HL-60/S4 treated with retinoic acid at 250 ng/mL for 4 days and 3 days (cell line): ENCODE data around the gene MICALL2.
"Not testable (repeated sequence)": the region's sequence is repeated elsewhere in the genome, so short reads cannot be mapped to it uniquely, and the experiment has no call there.

ENCODE experiments used
- in situ Hi-C: fragments of 300-500 bp; cut with MboI; formaldehyde crosslinking; loops from 2 replicates; pipeline ENCODE4 v1.7.0; 2022; ENCODE audit warnings: low sequenced_read_pairs

Gene MICALL2

DNA sequence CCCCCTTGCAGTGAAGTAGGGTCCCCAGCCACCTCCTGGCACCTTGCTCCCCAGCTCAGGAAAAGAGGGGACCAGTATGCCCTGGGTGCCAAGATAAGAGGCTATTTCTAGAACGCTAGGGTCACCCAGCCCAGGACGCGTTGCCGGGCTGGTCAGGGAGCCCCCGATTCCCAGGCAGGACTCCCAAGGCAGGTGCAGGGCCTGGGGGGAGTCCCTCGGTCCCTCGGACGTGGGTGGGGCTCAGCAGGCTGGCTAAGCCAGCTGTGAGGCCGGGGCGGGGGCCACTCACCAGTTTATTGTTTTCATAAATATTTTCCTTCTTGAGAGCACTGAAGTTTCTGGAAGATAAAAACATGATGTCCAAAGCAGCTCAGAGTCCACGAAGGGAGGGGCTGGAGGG lies 9.3 kb downstream of the MICALL2 start:
- in situ Hi-C loops = no loop called here

DNA sequence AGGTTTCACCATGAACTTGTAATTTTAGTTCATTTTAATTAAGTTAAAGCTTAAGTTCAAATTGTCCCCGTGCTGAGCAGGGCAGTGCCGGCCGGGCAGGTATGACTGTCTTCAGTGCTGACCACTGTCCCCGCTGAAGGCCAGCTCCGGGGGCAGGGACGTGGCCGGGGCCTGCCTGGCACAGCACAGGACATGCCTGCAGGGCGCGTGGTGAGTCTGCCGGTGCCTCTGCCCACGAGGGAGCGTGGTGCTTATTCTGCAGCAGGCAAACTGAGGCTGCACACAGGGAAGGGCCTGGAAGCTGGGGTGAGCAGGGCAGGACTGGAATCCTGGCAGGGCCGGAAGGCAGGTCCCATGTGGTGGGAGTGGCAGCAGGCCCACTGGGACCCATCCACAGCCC lies 9.8 kb downstream of the MICALL2 start:
- in situ Hi-C loops = no loop called here

DNA sequence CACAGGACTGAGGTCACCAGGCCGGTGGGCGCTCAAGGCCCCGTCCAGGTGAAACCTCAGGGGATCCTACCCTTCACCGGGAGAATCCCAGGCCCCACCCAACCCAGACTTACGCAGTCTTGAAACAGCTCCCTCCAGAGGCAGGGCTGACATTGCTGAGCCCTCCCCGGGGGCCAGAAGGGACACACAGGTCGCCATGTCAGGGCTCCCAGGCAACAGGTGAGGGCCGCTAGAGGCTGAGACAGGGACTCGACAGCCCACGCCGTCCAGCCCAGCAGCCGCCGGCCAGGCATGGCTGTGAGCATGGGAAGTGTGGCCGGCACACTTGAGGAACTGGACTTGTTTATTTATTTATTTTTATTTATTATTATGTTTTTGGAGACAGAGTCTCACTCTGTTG lies 10.3 kb downstream of the MICALL2 start:
- in situ Hi-C loops = no loop called here

DNA sequence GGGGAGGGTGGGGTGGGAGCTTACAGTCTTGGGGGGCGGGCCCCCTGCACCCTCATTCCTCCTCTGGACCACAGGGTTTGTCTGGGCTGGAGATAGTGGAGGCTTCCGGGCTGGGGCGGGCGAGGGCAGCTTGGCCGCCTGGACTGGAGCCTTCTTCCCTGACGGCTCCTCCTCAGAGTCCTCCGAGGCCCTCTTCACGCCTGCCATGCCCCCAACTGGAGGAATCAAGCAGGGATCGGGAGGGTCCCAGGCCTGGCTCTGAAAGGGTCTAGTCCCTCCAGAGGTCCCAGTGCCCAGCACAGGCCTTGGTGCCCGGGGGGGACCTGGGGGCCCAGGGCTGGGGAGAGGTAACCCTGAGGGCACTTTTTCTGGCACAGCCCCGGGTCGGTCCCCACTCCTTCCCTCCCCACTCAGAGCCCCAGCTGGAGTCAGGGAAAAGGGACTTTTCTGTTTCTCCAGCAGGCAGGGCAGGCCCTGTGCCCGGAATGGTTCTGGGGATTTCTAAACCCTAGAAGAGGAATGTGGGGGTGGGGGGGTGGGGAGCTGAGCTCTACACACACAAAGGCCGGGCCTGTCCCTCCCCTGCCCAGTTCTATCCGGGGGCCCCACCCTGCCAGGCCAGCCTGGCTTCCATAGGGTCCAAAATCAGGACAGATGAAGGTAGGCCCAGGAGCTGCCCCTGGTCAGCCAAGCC lies 11.6 kb downstream of the MICALL2 start:
- in situ Hi-C loops = no loop called here

DNA sequence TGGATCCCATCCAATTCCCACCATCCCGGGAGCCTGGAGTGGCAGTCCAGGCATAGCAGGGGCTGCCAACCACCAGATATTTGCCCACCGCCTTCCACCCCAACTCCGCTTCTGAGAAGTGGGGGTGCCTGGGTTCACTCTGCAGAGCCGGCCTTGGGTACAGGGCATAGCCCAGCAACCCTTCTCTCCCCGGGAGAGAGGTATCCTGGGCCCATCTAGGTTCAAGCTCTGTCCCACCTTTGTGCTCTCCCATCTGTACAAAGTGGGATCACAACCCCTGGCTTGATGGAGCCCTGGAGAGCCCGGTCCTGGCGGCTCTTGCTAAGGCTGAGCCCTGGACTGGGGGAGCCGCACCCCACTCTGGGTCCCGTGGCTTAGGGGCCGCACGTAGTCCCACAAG lies 12.2 kb downstream of the MICALL2 start:
- in situ Hi-C loops = no loop called here

DNA sequence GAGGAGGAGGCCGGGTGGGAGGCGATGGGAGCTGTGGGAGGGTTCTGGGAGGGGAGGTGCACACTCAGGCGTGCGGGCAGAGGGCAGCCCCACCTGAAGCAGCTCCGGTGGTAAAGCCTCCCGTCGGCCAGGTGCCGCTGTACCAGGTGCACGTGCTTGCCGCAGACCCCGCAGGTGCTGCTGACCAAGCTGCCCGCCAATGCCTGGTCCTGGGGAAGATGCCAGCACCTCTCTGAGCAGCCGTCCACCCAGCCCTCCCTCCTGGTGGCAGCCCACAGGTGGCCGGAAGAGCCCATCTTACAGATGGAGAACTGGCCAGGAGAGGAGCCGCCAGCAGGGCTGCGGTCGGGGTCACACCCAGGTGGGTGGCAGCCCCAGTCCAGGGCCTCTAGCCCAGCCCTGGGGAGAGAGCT lies 12.6 kb downstream of the MICALL2 start:
- in situ Hi-C loops = no loop called here

DNA sequence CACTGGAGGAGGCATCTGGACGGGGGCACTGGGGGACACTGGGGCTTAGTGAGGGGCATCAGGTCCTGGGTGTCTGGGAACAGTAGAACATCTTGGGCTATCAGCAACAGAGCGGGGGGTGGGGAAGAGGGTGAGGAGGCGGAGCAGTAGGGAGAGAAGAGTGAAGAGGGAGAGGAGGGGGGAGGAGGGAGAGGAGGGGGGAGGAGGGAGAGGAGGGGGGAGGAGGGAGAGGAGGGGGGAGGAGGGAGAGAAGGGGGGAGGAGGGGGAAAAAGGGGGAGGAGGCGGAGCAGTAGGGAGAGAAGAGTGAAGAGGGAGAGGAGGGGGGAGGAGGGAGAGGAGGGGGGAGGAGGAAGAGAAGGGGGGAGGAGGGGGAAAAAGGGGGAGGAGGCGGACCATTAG lies 13.2 kb downstream of the MICALL2 start:
- in situ Hi-C loops = not testable (repeated sequence)

DNA sequence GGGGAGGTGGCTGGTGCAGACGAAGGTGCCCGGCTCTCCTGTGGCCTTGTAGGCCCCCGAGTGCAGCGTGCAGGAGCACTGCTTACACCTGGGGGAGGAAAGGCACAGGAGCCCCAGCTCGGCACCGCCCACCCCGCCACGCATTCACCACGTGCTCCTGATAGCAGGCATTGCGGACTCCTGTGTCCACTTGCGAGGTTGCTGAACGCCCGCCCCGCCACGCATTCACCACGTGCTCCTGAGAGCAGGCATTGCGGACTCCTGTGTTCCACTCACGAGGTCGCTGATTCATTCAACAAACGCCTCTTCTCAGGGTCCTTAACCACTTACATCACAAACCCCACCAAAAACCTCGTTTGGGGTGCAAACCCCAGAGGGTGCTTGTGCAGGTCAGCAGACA lies 13.9 kb downstream of the MICALL2 start:
- in situ Hi-C loops = no loop called here

DNA sequence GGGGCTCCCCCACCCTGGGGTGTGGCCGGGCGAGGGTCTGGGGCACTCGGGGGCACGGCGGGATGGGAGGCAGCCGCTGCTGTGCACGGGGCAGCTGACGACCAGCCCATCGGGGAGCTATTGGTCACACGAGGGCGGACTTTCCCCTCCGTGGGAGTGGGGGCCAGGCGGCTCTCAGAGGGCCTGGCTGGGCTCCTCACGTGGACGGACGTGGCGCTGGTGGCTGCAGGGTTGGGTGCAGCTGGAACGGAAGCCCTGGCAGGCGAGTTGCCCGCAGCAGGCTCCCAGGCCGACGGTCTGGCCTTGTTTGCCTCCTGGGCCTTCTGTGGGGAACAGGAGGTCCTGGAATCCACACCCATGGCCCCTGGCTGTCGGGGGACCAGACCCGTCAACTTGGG lies 14.3 kb downstream of the MICALL2 start:
- in situ Hi-C loops = no loop called here

DNA sequence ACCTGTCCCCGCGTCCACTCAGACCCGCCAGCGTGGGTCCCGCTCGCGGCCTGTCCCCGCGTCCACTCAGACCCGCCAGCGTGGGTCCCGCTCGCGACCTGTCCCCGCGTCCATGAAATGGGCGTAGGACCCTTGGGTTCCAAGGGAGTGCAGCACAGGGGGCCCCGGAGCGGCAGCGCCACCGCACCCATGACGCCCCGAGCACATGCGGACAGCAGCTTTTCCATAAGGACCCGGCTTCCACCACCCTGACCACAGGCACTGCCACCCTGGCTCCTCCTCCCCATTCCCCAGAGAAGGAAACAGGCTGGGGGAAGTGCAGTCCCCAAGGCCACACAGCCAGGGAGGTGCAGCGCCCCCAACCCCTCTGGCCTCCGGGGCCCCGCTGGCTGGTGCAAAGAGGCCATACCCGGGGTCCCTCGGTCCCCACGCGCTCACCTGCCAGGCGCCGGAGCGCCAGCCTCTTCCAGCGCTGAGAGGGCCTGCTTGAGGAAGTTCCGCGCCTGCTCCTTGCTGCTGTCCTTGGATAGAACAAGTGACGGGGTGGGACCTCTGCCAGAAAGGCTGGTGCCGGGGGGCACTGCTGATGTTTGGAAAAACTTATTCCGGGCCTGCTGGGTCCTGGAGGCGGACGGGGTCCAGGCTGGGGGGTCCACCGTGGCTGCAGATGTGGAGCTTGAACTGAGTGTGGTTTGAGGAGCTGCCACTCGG lies 14.9 kb downstream of the MICALL2 start:
- in situ Hi-C loops = no loop called here

DNA sequence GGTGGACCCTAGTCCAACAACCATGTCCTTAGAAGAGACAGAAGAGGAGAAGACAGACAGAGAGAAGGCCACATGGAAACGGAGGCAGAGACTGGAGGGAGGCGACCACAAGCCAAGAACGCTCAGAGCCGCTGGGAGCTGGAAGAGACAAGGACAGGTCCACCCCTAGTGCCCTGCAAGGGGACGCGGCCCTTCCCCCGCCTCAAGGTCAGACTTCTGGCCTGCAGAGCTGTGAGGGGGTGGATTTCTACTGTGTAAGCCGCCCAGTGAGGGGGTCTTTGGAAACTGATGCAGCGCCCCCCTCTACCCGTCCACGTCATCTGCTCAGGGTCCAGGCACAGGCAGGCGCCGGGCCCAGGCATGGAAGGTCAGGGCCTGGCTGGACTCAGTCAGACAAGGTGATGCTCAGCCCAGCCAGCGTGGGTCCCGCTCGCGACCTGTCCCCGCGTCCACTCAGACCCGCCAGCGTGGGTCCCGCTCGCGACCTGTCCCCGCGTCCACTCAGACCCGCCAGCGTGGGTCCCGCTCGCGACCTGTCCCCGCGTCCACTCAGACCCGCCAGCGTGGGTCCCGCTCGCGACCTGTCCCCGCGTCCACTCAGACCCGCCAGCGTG lies 15.6 kb downstream of the MICALL2 start:
- in situ Hi-C loops = not testable (repeated sequence)

DNA sequence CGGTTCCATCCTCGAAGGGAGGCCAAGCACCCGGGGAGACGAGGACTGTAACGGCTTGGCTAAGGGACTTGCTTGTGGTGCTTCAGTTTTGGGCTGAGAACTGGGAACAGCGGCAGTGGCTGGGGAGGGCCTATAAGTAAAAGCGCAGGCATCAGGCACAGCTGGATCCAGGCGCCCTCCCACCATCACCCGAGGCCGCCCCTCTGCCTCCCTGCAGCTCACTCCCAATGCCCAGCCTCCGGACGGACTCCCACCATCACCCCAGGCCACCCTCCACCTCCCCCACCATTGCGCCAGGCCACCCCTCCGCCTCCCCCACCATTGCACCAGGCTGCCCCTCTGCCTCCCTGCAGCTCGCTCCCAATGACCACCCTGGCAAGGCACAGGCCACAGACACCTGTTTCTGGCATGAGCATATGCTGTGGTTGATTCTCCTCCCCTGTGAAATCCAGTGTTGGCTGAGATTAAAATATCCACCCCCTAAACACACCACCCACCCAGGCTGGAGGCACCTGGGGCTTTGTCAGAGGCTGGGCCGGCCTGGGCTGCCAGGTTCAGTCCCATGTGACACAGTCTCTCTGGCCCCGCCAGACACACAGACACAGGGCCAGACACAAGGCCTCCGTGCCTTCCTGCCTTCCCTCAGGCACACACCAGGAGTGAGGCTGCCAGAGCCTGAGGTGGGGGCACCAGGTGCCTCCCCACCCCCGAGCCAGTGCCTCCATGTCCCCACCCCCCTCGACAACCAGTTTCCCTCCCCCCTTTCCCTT lies 16.7 kb downstream of the MICALL2 start:
- in situ Hi-C loops = no loop called here

DNA sequence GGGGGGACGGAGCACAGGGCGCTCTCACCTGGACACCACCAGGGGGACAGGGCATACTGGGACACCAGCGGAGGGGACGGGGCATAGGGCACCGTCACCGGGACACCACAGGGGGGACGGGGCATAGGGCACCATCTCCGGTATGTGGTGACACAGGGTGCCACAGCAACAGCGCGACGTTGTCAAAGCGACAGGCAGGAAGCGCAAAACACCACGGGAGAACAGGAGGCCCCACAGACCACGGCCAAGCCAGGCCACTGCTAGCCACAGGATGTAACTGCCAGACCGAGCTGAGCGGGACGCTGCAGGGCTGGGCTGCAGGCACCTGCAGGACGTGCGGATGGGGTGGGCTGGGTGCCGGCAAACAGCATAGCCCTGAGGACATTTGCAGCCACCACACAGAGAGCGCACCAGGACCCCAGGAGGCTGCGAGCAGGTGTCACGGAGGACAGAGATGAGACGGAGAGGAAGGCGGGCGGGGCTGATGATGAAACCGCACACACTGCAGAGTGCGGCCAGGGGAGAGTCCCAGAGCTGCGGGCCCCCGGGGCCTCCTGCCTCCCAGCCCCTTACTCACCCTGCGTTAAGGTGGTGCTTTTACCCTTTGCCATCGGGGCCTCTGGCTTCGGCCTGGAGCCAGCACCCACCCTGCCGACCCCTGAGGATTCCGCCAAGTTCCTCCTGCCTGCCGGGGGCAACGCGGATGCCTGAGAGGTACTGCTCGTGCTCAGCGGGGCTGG lies 17.5 kb downstream of the MICALL2 start:
- in situ Hi-C loops = no loop called here

DNA sequence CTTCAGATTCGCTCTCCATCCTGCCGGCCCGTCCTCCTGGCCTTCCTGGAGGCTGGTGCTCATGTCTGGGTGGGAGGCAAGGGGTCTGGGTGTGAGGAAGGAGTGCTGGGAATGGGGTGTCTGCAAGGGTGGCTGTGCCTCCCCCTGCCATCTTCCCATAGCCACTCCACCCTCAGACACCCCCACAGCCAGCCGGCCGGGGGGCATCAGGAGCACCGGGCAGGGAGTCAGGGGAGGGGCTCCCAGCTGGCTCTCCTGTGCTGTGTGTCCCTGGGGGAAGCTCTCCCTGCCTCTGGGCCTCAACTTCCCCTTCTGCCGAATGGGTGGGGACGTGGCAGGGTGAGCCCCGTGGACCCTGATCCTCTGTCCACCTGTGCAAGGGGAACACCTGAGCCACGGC lies 18.6 kb downstream of the MICALL2 start:
- in situ Hi-C loops = no loop called here

DNA sequence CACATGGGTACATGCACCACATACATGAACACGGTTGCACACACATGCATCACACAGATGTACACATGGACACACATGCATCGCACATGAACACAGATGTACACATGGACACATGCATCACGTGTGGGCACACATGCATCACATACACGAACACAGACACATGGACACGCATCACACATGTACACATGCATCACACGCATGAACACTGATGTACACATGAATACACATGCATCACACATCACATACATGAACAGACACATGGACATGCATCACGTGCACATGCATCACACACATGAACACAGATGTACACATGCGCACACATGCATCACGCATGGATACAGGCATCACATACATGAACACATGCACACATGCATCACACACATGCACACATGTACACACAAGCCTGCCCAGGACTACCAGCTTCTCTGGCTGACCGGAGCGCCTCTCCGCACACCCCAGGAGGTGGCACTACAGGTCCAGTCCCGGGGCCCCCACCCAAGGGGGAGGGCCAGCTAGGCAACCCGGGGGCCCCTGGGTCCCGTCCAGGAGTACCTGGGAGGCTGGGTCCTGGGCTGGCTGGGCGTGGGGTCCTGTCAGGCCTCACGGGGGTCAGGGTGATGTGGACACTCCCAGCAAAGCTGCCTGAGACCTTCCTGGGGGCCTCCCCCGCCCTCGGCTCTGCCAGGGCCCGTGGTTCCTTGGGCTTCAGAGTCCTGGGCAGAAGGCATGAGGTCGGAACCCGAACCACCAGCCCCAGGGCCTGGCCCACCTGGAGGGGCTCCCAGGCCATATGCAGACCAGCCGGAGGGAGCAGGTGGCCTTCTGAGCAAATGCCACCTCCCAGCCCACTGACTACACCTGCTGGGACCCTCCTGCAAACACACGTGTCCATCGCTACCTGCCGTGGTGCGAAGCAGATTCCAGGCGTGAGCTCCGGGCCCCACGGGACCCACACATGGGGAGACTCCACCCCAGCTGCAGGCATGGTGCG lies 19.6 kb downstream of the MICALL2 start:
- in situ Hi-C loops = no loop called here

DNA sequence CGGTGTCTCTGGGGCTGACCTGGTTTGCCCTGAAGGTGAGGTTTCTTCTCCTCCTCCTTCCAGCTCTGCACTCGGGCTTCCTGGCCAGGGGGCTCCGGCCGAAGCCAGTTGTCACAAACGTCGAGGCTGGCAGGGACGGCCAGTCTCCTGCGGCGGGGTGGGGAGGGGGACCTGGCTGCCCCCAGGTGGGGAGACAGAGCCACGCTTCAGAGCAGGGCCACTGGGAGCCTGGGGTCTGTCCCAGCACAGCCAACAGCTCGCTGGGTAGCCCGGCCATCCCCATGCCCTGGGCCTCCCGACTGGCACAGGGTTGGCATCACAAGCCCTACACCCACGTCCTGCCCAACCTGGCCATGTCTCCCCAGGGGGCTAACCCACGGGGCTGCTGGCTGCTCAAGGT lies 20.4 kb downstream of the MICALL2 start:
- in situ Hi-C loops = no loop called here

DNA sequence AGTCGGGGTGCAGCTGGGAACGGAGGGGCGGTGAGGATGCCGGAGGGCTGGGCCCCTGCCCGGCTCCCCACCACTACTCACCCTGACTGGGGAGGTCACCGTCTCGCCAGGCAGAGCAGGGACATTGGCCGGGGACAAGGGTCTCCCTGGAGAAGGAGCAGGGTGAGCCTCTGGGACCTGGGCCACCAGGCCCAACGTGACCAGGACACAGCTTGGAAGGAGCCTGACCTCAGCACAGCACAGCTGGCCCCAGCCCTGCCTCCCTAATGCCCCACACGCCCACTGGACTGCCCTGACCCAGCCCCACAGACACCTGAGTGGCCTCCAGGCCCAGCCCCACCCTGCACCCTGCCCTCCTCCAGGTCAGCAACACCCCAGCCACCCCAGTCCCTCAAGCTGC lies 21.1 kb downstream of the MICALL2 start:
- in situ Hi-C loops = no loop called here

DNA sequence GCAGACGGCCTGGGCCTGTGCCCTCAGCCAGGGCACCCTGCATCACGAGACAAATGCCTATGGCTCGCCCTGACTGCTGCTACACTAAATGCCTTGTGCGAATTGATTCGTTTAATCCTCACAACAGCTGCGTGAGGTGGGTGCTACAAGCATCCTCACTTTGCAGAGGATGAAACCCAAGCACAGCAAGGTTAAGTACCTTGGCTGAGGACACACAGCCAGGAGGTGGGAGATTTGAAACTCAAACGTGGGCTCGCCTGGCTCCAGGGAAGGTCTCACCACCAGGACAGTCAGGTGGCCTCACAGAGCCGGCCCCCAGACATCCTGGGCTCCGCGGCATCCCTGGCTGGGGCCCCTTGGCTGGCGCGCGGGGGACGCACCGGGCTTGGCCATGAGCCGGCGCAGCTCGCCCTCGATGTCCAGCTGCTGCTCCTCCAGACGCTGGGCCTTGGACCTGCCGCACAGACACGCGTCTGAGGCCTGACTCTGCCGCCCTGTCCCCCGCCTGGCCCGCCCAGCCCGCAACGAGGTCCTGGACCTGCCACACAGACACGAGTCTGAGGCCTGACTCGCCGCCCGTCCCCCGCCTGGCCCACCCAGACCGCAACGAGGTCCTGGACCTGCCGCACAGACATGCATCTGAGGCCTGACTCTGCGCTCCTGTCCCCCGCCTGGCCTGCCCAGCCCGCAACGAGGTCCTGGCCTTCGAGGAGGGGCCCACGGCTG lies 22.0 kb downstream of the MICALL2 start:
- in situ Hi-C loops = no loop called here

DNA sequence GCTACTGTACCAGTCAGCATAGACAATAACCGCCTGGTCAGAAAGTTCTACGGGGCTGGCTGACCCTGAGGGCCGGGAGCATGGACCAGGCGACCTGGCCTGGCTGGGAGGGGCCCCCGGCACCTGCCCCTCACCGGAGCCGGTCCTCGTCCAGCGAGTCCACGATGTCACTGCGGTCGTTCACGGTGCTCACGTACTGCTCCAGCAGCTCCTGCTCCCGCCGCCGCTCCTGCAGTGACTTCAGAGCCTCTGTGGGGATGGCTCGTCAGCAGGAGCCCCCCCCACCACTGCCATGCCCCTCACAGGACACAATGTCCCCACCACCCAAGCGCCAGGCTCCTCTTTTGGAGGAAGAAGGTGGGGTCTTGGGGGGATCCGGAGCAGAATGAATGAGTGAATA lies 22.7 kb downstream of the MICALL2 start:
- in situ Hi-C loops = no loop called here
